ENCODE measurements around the gene GNB4.

The GNB4 gene

GRCh38 chr3:179414804-179415203 lies 36.5 kb downstream of the GNB4 start:
- TF ChIP-seq FOXP2 (optimal IDR thresholded peaks at IDR 0.05; ENCODE audit: borderline replicate concordance, extremely low read depth, extremely low read length, insufficient read depth), result no peak
- TF ChIP-seq REST (IDR thresholded peaks at IDR 0.05; ENCODE audit: insufficient read depth in 1 of 2, low read depth in 2 of 2, low read length in 2 of 2), result no peak
- TF ChIP-seq POLR2AphosphoS5 (IDR thresholded peaks at IDR 0.05; ENCODE audit: low read depth, low read length), result no peak
- no peak for TF ChIP-seq SIN3A (IDR thresholded peaks at IDR 0.05; ENCODE audit: borderline replicate concordance, insufficient read depth, low read length)
- TF ChIP-seq TAF1 (IDR thresholded peaks at IDR 0.05; ENCODE audit: borderline replicate concordance, insufficient read depth, low read length), result no peak

- TF ChIP-seq POLR2AphosphoS5 (IDR thresholded peaks at IDR 0.05; ENCODE audit: low read depth, low read length), result no peak
- TF ChIP-seq FOXP2 (optimal IDR thresholded peaks at IDR 0.05; ENCODE audit: borderline replicate concordance, extremely low read depth, extremely low read length, insufficient read depth), result no peak
- TF ChIP-seq REST (IDR thresholded peaks at IDR 0.05; ENCODE audit: insufficient read depth in 1 of 2, low read depth in 2 of 2, low read length in 2 of 2), result no peak
- TF ChIP-seq SIN3A (IDR thresholded peaks at IDR 0.05; ENCODE audit: borderline replicate concordance, insufficient read depth, low read length), result no peak
- no peak for TF ChIP-seq TAF1 (IDR thresholded peaks at IDR 0.05; ENCODE audit: borderline replicate concordance, insufficient read depth, low read length)
Observed at GRCh38 chr3:179410999-179411398, 40.3 kb downstream of the GNB4 start.

- no peak for TF ChIP-seq FOXP2 (optimal IDR thresholded peaks at IDR 0.05; ENCODE audit: borderline replicate concordance, extremely low read depth, extremely low read length, insufficient read depth)
- TF ChIP-seq REST (IDR thresholded peaks at IDR 0.05; ENCODE audit: insufficient read depth in 1 of 2, low read depth in 2 of 2, low read length in 2 of 2), result no peak
- TF ChIP-seq POLR2AphosphoS5 (IDR thresholded peaks at IDR 0.05; ENCODE audit: low read depth, low read length), result no peak
- no peak for TF ChIP-seq TAF1 (IDR thresholded peaks at IDR 0.05; ENCODE audit: borderline replicate concordance, insufficient read depth, low read length)
- no peak for TF ChIP-seq SIN3A (IDR thresholded peaks at IDR 0.05; ENCODE audit: borderline replicate concordance, insufficient read depth, low read length)
Observed at GRCh38 chr3:179410331-179410730, 40.9 kb downstream of the GNB4 start.

- no peak for TF ChIP-seq FOXP2 (optimal IDR thresholded peaks at IDR 0.05; ENCODE audit: borderline replicate concordance, extremely low read depth, extremely low read length, insufficient read depth)
- TF ChIP-seq POLR2AphosphoS5 (IDR thresholded peaks at IDR 0.05; ENCODE audit: low read depth, low read length), result no peak
- no peak for TF ChIP-seq SIN3A (IDR thresholded peaks at IDR 0.05; ENCODE audit: borderline replicate concordance, insufficient read depth, low read length)
- no peak for TF ChIP-seq TAF1 (IDR thresholded peaks at IDR 0.05; ENCODE audit: borderline replicate concordance, insufficient read depth, low read length)
- no peak for TF ChIP-seq REST (IDR thresholded peaks at IDR 0.05; ENCODE audit: insufficient read depth in 1 of 2, low read depth in 2 of 2, low read length in 2 of 2)
Observed at GRCh38 chr3:179404307-179404706, 47.0 kb downstream of the GNB4 start.

GRCh38 chr3:179402963-179403362 lies 48.3 kb downstream of the GNB4 start:
- no peak for TF ChIP-seq POLR2AphosphoS5 (IDR thresholded peaks at IDR 0.05; ENCODE audit: low read depth, low read length)
- no peak for TF ChIP-seq REST (IDR thresholded peaks at IDR 0.05; ENCODE audit: insufficient read depth in 1 of 2, low read depth in 2 of 2, low read length in 2 of 2)
- no peak for TF ChIP-seq SIN3A (IDR thresholded peaks at IDR 0.05; ENCODE audit: borderline replicate concordance, insufficient read depth, low read length)
- no peak for TF ChIP-seq TAF1 (IDR thresholded peaks at IDR 0.05; ENCODE audit: borderline replicate concordance, insufficient read depth, low read length)
- TF ChIP-seq FOXP2 (optimal IDR thresholded peaks at IDR 0.05; ENCODE audit: borderline replicate concordance, extremely low read depth, extremely low read length, insufficient read depth), result no peak
